Right atrium auricular region (tissue), 2 donors: ENCODE measurements around the gene FLT4. TPM values are rescaled to one million over a fixed set of nuclear protein-coding genes. Genes with fewer than 3 reads are reported as not detected.

Source experiments
- DNase-seq: peaks from one replicate; pipeline ENCODE4 v3.0.0-alpha.2; 2019; ENCODE audit warnings: low spot score
- H3K27ac ChIP-seq, 2 donors: fragments of 200-600 bp; sonication (generic); 1 replicate in 1 of 2; 2 replicates in 1 of 2; pipeline ENCODE4 v1.5.1; 2016 to 2019
- H3K27me3 ChIP-seq, 2 donors: fragments of 200-600 bp; sonication (generic); one replicate each; pipeline versions ENCODE4 v1.5.1 to v1.6.0; 2017 to 2019
- H3K36me3 ChIP-seq: fragments of 200-600 bp; sonication (generic); one replicate; pipeline ENCODE4 v1.5.1; 2016
- H3K4me1 ChIP-seq, 2 donors: fragments of 200-600 bp; sonication (generic); one replicate each; pipeline versions ENCODE4 v1.5.1 to v1.6.0; 2017 to 2019
- H3K4me3 ChIP-seq, 2 donors: fragments of 200-600 bp; sonication (generic); 1 replicate in 1 of 2; 2 replicates in 1 of 2; pipeline ENCODE4 v1.5.1; 2017 to 2019; ENCODE audit warnings: mild to moderate bottlenecking in 1 of 2, moderate library complexity in 1 of 2
- H3K9me3 ChIP-seq, 2 donors: fragments of 200-600 bp; sonication (generic); one replicate each; pipeline ENCODE4 v1.5.1; 2019
- CTCF ChIP-seq, 2 donors: fragments of 200-600 bp; sonication (generic); IDR thresholded peaks; one replicate each; pipeline ENCODE4 v1.5.1; 2019; ENCODE audit warnings: antibody characterized with exemption in 2 of 2
- total RNA-seq, 2 donors: library from RNA; depleted of rRNA; stranded (reverse); fragments of >200 nt; gene quantifications; one replicate each; pipeline ENCODE4 v1.1.0, GENCODE V29; 2016

FLT4 gene
- total RNA-seq, 2 donors from 2014 or later = 2.0 to 4.2 TPM

- Histone ChIP-seq H3K36me3 (no peaks in the 10 kb centered on the region), H3K9me3 (no peaks in the 10 kb centered on the region), H3K27ac (no peak overlapping the region), H3K27me3 (no peaks in the 10 kb centered on the region), H3K4me3 (no peak overlapping the region), H3K4me1 (no peaks in the 10 kb centered on the region)
- TF ChIP-seq CTCF (IDR thresholded peaks at IDR 0.05) = no peak
- no peak for DNase-seq
Observed at GRCh38 chr5:180612683-180613082, 36.7 kb downstream of the FLT4 start.

GRCh38 chr5:180611140-180611850, 38.1 kb downstream of the FLT4 start:
- Histone ChIP-seq H3K9me3 (no peaks in the 10 kb centered on the region), H3K27ac (no peak overlapping the region), H3K4me1 (no peaks in the 10 kb centered on the region), H3K4me3 (no peak overlapping the region), H3K36me3 (no peaks in the 10 kb centered on the region), H3K27me3 (no peaks in the 10 kb centered on the region)
- no peak for TF ChIP-seq CTCF (IDR thresholded peaks at IDR 0.05)
- DNase-seq = no peak

GRCh38 chr5:180609817-180610550, 39.4 kb downstream of the FLT4 start:
- no peak for TF ChIP-seq CTCF (IDR thresholded peaks at IDR 0.05)
- H3K4me1 ChIP-seq = no peaks in the 10 kb centered on the region

GRCh38 chr5:180609386-180609785, 40.0 kb downstream of the FLT4 start:
- no peak for TF ChIP-seq CTCF (IDR thresholded peaks at IDR 0.05)
- Histone ChIP-seq H3K27ac (no peak overlapping the region), H3K27me3 (no peaks in the 10 kb centered on the region), H3K4me3 (no peak overlapping the region), H3K4me1 (no peaks in the 10 kb centered on the region), H3K36me3 (no peaks in the 10 kb centered on the region), H3K9me3 (no peaks in the 10 kb centered on the region)
- DNase-seq = no peak

More at GRCh38 chr5:180609817-180610550, 39.4 kb downstream of the FLT4 start:
- no peaks in the 10 kb centered on the region for H3K27me3 ChIP-seq
- H3K27ac ChIP-seq = no peak overlapping the region
- H3K4me3 ChIP-seq = no peak overlapping the region
- no peak for DNase-seq
- no peaks in the 10 kb centered on the region for H3K36me3 ChIP-seq
- H3K9me3 ChIP-seq = no peaks in the 10 kb centered on the region

DNA sequence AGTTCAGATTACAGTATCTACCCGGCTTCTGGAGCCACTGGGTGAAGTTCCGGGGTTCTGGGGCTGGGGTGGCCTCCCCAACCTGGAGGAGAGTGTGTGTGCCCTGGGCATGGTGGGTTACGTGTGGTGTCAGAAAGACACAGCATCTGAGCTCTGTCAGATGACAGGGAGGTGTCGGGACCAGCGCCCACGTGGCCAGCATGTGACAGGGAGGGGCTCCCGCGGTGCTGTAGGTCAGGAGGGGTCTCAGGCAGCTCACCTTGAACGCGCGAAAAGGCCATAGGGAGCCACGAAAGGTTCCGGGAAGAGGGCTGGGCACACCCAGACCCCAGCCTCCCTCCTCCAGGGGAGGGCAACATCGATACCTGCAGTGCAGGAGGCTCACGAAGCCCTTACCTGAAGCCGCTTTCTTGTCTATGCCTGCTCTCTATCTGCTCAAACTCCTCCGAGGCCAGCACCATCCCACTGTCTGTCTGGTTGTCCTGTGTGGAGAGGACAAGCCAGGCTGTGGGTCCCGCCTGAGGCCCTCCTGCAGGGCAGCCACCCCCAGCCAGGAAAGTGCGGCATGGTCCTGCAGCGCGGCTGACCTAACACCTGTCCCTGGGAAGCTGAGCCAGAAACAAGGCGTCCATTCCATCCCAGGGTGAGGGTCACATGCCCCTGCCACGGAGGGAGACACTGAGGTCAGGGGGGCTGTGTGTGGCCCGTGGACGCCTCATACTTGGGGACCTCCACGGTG, 40.7 kb downstream of the FLT4 start:
- Histone ChIP-seq H3K36me3 (no peaks in the 10 kb centered on the region), H3K9me3 (no peaks in the 10 kb centered on the region), H3K27ac (no peak overlapping the region), H3K4me1 (no peaks in the 10 kb centered on the region), H3K4me3 (no peak overlapping the region), H3K27me3 (no peaks in the 10 kb centered on the region)
- DNase-seq = no peak
- no peak for TF ChIP-seq CTCF (IDR thresholded peaks at IDR 0.05)
